ENCODE results near the gene CIB1. TPM values are rescaled to one million over a fixed set of nuclear protein-coding genes. Genes with fewer than 3 reads are reported as not detected.

CIB1 gene
- total and polyA plus RNA-seq, 10 of the 15 experiments (the other 5 are each of a cell fraction or from before 2014, with no cell fraction given) = 10.8 to 155 (median 81.9) TPM

GRCh38 chr15:90209591-90209990, 24.1 kb downstream of the CIB1 start (continued):
- TF ChIP-seq USF1 (IDR thresholded peaks at IDR 0.05; ENCODE audit: borderline replicate concordance, extremely low read length, insufficient read depth, low read depth, low read length) (no peak), ATF7 (IDR thresholded peaks at IDR 0.05; ENCODE audit: low read depth) (0 out of 2 replicates have a peak, but pooled peaks have one; percentile 28), NBN (IDR thresholded peaks at IDR 0.05) (peak; percentile 58; the same call in 1 of the 2 replicates), JUNB (IDR thresholded peaks at IDR 0.05) (peak; percentile 90), SMAD1 (IDR thresholded peaks at IDR 0.05; ENCODE audit: low read depth, partially characterized antibody) (peak; percentile 77)
- TF ChIP-seq, protein P1, sequence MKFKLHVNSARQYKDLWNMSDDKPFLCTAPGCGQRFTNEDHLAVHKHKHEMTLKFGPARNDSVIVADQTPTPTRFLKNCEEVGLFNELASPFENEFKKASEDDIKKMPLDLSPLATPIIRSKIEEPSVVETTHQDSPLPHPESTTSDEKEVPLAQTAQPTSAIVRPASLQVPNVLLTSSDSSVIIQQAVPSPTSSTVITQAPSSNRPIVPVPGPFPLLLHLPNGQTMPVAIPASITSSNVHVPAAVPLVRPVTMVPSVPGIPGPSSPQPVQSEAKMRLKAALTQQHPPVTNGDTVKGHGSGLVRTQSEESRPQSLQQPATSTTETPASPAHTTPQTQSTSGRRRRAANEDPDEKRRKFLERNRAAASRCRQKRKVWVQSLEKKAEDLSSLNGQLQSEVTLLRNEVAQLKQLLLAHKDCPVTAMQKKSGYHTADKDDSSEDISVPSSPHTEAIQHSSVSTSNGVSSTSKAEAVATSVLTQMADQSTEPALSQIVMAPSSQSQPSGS (IDR thresholded peaks at IDR 0.05; ENCODE audit: low read length) = no peak

DNA sequence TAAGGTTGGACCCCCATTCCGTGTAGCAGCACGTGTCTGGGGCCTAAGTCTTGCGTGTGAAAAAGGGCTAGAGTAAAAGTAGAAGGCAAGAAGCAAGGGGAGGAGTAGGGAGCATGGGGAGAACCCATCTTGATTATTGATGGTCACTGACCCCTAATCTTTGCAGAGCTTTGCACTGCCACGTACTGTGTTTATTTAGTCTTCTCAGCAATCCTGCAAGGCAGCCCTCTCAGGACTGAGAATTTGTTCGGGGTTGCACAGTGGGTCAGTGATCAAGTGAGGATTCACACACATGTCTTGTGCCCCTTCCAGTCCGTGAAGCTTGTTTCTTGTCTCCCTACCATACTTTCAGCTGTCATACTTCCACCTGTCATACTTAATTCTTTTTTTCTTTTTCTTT, 25.4 kb downstream of the CIB1 start:
- intact Hi-C loops (cut with micrococcal nuclease; ENCODE audit: unreplicated experiment) (no loop called here), in situ Hi-C loops (cut with MboI) (no loop called here)
- ChIA-PET SMC1A (ENCODE audit: uncharacterized antibody, unreplicated experiment) (interaction anchor here (0.9 to 2.3 kb wide), 5 partner anchors 13 to 51 kb away, joined by 3 to 8 read pairs (median 4); no protein-coding TSS in a partner anchor), RAD21 (ENCODE audit: unreplicated experiment) (interaction anchor here (0.8 to 2.4 kb wide), 3 partner anchors 17 to 51 kb away, joined by 3 to 14 read pairs (median 8); no protein-coding TSS in a partner anchor), POLR2A (interaction anchor here (0.8 to 4.2 kb wide), 5 partner anchors 16 to 77 kb away, joined by 3 to 25 read pairs (median 4); partner anchors contain the start of genes CIB1 and GDPGP1), CTCF (interaction anchor here (0.6 to 2.6 kb wide), 7 partner anchors 11 to 88 kb away, joined by 3 to 8 read pairs (median 5); partner anchors contain the start of gene CIB1)
- WGBS (ENCODE audit: insufficient coverage, insufficient replicate concordance, low lambda C conversion rate, missing lambda C conversion rate) = 91% methylated on average over 6 of the region's 6 CpGs
- peak; percentile 52 for FAIRE-seq
- Histone ChIP-seq H4K20me1 (ENCODE audit: control insufficient read depth, insufficient read depth) (no peaks in the 10 kb centered on the region; the same call in 1 of the 2 replicates), H2AFZ (ENCODE audit: control insufficient read depth, low read depth, low read length) (no peak overlapping the region), H3K4me1 (ENCODE audit: control insufficient read depth, insufficient read depth, low read length) (peaks cover 23% of the 10 kb centered on the region), H3K9ac (ENCODE audit: control insufficient read depth, insufficient read depth, low read length) (no peak overlapping the region), H3K4me3 (no peak overlapping the region), H3K27ac (ENCODE audit: control insufficient read depth, insufficient read depth) (no peak overlapping the region), H3K9me3 (replicated peaks; ENCODE audit: control insufficient read depth, insufficient read depth, low read length) (no peaks in the 10 kb centered on the region), H3K4me2 (ENCODE audit: control insufficient read depth, insufficient read depth) (no peak overlapping the region), H3K79me2 (ENCODE audit: control insufficient read depth, insufficient read depth, low read length) (no peaks in the 10 kb centered on the region; the same call in none of the 2 replicates), H3K36me3 (ENCODE audit: control insufficient read depth in 2 of 2, insufficient read depth in 2 of 2, low read length in 1 of 2) (no peaks in the 10 kb centered on the region; a peak in 2 of 4 replicates), H3K27me3 (replicated peaks in 1 of 2; ENCODE audit: control insufficient read depth in 2 of 2, insufficient read depth in 2 of 2, low read length in 1 of 2) (no peaks in the 10 kb centered on the region)
- no peak for DNase-seq (ENCODE audit: low read depth, low spot score)
- BruUV-seq (replicated peaks) = no TSS peak
- no peak for ATAC-seq
- no peak for TF ChIP-seq MEF2B (IDR thresholded peaks at IDR 0.05; ENCODE audit: partially characterized antibody, poor library complexity, severe bottlenecking)
- TF ChIP-seq EED (IDR thresholded peaks at IDR 0.05; ENCODE audit: low read depth) = no peak
- TF ChIP-seq, protein P2, sequence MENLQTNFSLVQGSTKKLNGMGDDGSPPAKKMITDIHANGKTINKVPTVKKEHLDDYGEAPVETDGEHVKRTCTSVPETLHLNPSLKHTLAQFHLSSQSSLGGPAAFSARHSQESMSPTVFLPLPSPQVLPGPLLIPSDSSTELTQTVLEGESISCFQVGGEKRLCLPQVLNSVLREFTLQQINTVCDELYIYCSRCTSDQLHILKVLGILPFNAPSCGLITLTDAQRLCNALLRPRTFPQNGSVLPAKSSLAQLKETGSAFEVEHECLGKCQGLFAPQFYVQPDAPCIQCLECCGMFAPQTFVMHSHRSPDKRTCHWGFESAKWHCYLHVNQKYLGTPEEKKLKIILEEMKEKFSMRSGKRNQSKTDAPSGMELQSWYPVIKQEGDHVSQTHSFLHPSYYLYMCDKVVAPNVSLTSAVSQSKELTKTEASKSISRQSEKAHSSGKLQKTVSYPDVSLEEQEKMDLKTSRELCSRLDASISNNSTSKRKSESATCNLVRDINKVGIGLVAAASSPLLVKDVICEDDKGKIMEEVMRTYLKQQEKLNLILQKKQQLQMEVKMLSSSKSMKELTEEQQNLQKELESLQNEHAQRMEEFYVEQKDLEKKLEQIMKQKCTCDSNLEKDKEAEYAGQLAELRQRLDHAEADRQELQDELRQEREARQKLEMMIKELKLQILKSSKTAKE (IDR thresholded peaks at IDR 0.05; ENCODE audit: low read depth, poor library complexity, severe bottlenecking) = no peak
- no peak for TF ChIP-seq ZNF217 (IDR thresholded peaks at IDR 0.05)
- TF ChIP-seq ZNF24 (IDR thresholded peaks at IDR 0.05) = no peak
- no peak for TF ChIP-seq HSF1 (IDR thresholded peaks at IDR 0.05; ENCODE audit: low read depth, low read length)
- TF ChIP-seq, protein P1 (IDR thresholded peaks at IDR 0.05; ENCODE audit: low read length) = no peak
- no peak for TF ChIP-seq KDM1A (IDR thresholded peaks at IDR 0.05; ENCODE audit: borderline replicate concordance)
- no peak for TF ChIP-seq TAF1 (IDR thresholded peaks at IDR 0.05; ENCODE audit: borderline replicate concordance, low read depth, low read length)
- no peak for TF ChIP-seq NFIC (IDR thresholded peaks at IDR 0.05; ENCODE audit: low read depth, low read length)
